ENCODE results near the gene IVD.

DNA sequence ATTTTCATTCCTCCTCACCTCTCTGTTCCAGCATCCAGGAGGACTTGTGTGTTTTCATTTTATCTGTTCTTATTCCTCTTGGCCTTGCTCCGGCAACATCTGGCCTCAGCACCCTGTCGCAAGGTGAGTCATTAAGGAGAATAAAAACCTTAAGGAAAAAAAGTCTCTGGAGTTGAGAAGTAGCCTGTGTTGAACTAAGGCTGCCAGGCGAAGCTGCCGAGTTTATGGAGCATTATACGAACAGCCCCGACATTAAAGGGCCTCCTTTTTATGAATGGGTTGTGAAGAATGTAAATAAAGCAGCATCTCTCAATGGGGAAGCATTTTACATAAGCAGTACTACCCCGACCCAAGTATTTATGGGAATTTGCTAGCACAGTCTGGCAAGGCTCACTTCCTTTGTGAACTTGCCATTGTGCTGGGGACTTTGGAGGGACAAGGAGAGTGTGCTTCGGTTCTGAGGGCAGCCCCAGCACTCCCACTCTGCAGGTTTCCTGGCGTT, 39.9 kb downstream of the IVD start:
- TF ChIP-seq, protein P1, sequence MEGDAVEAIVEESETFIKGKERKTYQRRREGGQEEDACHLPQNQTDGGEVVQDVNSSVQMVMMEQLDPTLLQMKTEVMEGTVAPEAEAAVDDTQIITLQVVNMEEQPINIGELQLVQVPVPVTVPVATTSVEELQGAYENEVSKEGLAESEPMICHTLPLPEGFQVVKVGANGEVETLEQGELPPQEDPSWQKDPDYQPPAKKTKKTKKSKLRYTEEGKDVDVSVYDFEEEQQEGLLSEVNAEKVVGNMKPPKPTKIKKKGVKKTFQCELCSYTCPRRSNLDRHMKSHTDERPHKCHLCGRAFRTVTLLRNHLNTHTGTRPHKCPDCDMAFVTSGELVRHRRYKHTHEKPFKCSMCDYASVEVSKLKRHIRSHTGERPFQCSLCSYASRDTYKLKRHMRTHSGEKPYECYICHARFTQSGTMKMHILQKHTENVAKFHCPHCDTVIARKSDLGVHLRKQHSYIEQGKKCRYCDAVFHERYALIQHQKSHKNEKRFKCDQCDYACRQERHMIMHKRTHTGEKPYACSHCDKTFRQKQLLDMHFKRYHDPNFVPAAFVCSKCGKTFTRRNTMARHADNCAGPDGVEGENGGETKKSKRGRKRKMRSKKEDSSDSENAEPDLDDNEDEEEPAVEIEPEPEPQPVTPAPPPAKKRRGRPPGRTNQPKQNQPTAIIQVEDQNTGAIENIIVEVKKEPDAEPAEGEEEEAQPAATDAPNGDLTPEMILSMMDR (IDR thresholded peaks at IDR 0.05) = no peak
- no peak for TF ChIP-seq POLR2A (IDR thresholded peaks at IDR 0.05)
